ENCODE data around the gene PTPRD.

The PTPRD gene

GRCh38 chr9:8826281-8826680 lies 1786.5 kb downstream of the PTPRD start:
- TF ChIP-seq POLR2AphosphoS5 (IDR thresholded peaks at IDR 0.05; ENCODE audit: low read depth, low read length): no peak
- no peak for TF ChIP-seq TAF1 (IDR thresholded peaks at IDR 0.05; ENCODE audit: borderline replicate concordance, insufficient read depth, low read length)
- no peak for TF ChIP-seq SIN3A (IDR thresholded peaks at IDR 0.05; ENCODE audit: borderline replicate concordance, insufficient read depth, low read length)
- TF ChIP-seq FOXP2 (optimal IDR thresholded peaks at IDR 0.05; ENCODE audit: borderline replicate concordance, extremely low read depth, extremely low read length, insufficient read depth): no peak
- TF ChIP-seq REST (IDR thresholded peaks at IDR 0.05; ENCODE audit: insufficient read depth in 1 of 2, low read depth in 2 of 2, low read length in 2 of 2): no peak

GRCh38 chr9:8825585-8826147 lies 1787.1 kb downstream of the PTPRD start:
- no peak for TF ChIP-seq TAF1 (IDR thresholded peaks at IDR 0.05; ENCODE audit: borderline replicate concordance, insufficient read depth, low read length)
- no peak for TF ChIP-seq POLR2AphosphoS5 (IDR thresholded peaks at IDR 0.05; ENCODE audit: low read depth, low read length)
- TF ChIP-seq SIN3A (IDR thresholded peaks at IDR 0.05; ENCODE audit: borderline replicate concordance, insufficient read depth, low read length): no peak
- no peak for TF ChIP-seq REST (IDR thresholded peaks at IDR 0.05; ENCODE audit: insufficient read depth in 1 of 2, low read depth in 2 of 2, low read length in 2 of 2)
- TF ChIP-seq FOXP2 (optimal IDR thresholded peaks at IDR 0.05; ENCODE audit: borderline replicate concordance, extremely low read depth, extremely low read length, insufficient read depth): no peak

GRCh38 chr9:8823131-8823895 lies 1789.5 kb downstream of the PTPRD start:
- TF ChIP-seq FOXP2 (optimal IDR thresholded peaks at IDR 0.05; ENCODE audit: borderline replicate concordance, extremely low read depth, extremely low read length, insufficient read depth): no peak
- TF ChIP-seq POLR2AphosphoS5 (IDR thresholded peaks at IDR 0.05; ENCODE audit: low read depth, low read length): no peak
- TF ChIP-seq SIN3A (IDR thresholded peaks at IDR 0.05; ENCODE audit: borderline replicate concordance, insufficient read depth, low read length): no peak
- TF ChIP-seq TAF1 (IDR thresholded peaks at IDR 0.05; ENCODE audit: borderline replicate concordance, insufficient read depth, low read length): no peak
- no peak for TF ChIP-seq REST (IDR thresholded peaks at IDR 0.05; ENCODE audit: insufficient read depth in 1 of 2, low read depth in 2 of 2, low read length in 2 of 2)

GRCh38 chr9:8822667-8823025 lies 1790.2 kb downstream of the PTPRD start:
- TF ChIP-seq POLR2AphosphoS5 (IDR thresholded peaks at IDR 0.05; ENCODE audit: low read depth, low read length) (no peak), TAF1 (IDR thresholded peaks at IDR 0.05; ENCODE audit: borderline replicate concordance, insufficient read depth, low read length) (no peak), REST (IDR thresholded peaks at IDR 0.05; ENCODE audit: insufficient read depth in 1 of 2, low read depth in 2 of 2, low read length in 2 of 2) (no peak), FOXP2 (optimal IDR thresholded peaks at IDR 0.05; ENCODE audit: borderline replicate concordance, extremely low read depth, extremely low read length, insufficient read depth) (no peak), SIN3A (IDR thresholded peaks at IDR 0.05; ENCODE audit: borderline replicate concordance, insufficient read depth, low read length) (no peak)

All from PFSK-1 (cell line).